ENCODE results near the gene SCAMP2.
"Not testable (repeated sequence)": the region's sequence is repeated elsewhere in the genome, so short reads cannot be mapped to it uniquely, and the experiment has no call there.

GRCh38 chr15:74894383-74894782, 21.2 kb upstream of the SCAMP2 start:
- not testable (repeated sequence) for TF ChIP-seq RARB (CRISPR knock-in tag; IDR thresholded peaks at IDR 0.05); PATZ1 (CRISPR knock-in tag; IDR thresholded peaks at IDR 0.05; ENCODE audit: borderline replicate concordance); ESRRG (CRISPR knock-in tag; IDR thresholded peaks at IDR 0.05); CREB5 (CRISPR knock-in tag; IDR thresholded peaks at IDR 0.05; ENCODE audit: low read depth); ARNTL (CRISPR knock-in tag; IDR thresholded peaks at IDR 0.05; ENCODE audit: borderline replicate concordance, low read depth); ZNF70 (CRISPR knock-in tag; IDR thresholded peaks at IDR 0.05); ZC3H10 (CRISPR knock-in tag; IDR thresholded peaks at IDR 0.05); TSHZ2 (CRISPR knock-in tag; IDR thresholded peaks at IDR 0.05); POU6F1 (CRISPR knock-in tag; IDR thresholded peaks at IDR 0.05; ENCODE audit: borderline replicate concordance, low read depth); TCF4 (CRISPR knock-in tag; IDR thresholded peaks at IDR 0.05; ENCODE audit: borderline replicate concordance); SNAI2 (CRISPR knock-in tag; IDR thresholded peaks at IDR 0.05); TOX (CRISPR knock-in tag; IDR thresholded peaks at IDR 0.05; ENCODE audit: borderline replicate concordance); ISL1 (CRISPR knock-in tag; IDR thresholded peaks at IDR 0.05)

Data from SK-N-SH treated with all-trans-retinoic acid at 6 μM for 48 hours (cell line).